NT2/D1 (cell line): Measurements from ENCODE around the gene SPIRE1.

Experiments
- SUZ12 ChIP-seq: IDR thresholded peaks from 2 replicates; pipeline ENCODE4 v1.6.1; 2011; ENCODE audit not compliant: insufficient read length, insufficient read depth; ENCODE audit errors: extremely low read depth
- YY1 ChIP-seq: IDR thresholded peaks from 2 replicates; pipeline ENCODE4 v1.6.1; 2011; ENCODE audit not compliant: insufficient read length, insufficient read depth
- ZNF274 ChIP-seq: IDR thresholded peaks from 2 replicates; pipeline ENCODE4 v1.6.1; 2011; ENCODE audit warnings: mild to moderate bottlenecking, low read depth, low read length

DNA sequence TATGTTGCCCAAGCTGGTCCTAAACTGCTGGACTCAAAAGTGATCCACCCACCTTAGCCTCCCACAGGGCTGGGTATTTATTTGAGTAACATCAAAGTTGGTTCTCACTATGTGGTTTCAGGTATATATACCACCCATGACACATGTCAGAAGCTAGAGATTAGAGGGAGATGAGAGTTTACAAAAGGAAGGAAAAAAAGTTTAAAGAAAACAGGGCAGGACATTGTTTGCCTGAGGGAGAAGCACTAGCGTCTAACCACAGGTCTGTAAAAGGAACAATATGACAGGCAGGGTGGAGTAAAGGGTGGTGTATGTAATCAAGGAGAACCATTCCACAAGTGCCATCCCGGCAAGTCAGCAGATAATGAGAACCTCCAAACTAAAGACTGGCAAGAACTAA is 36.1 kb upstream of the SPIRE1 start:
- TF ChIP-seq ZNF274, result no peak
- no peak for TF ChIP-seq YY1
- TF ChIP-seq SUZ12, result no peak
